ENCODE results near the gene HIF1AN. TPM values are rescaled to one million over a fixed set of nuclear protein-coding genes. Genes with fewer than 3 reads are reported as not detected.

Gene HIF1AN
- total RNA-seq, 1 experiment from 2014 or later = 71.2 TPM

- peaks cover 22% of the 10 kb centered on the region for H3K36me3 Mint-ChIP-seq (ENCODE audit: insufficient read depth, unreplicated experiment)
- POLR2A ChIA-PET = no interaction called here
- no peaks in the 10 kb centered on the region for H3K27me3 Mint-ChIP-seq (ENCODE audit: insufficient read depth, unreplicated experiment)
- TF ChIP-seq, protein P1, sequence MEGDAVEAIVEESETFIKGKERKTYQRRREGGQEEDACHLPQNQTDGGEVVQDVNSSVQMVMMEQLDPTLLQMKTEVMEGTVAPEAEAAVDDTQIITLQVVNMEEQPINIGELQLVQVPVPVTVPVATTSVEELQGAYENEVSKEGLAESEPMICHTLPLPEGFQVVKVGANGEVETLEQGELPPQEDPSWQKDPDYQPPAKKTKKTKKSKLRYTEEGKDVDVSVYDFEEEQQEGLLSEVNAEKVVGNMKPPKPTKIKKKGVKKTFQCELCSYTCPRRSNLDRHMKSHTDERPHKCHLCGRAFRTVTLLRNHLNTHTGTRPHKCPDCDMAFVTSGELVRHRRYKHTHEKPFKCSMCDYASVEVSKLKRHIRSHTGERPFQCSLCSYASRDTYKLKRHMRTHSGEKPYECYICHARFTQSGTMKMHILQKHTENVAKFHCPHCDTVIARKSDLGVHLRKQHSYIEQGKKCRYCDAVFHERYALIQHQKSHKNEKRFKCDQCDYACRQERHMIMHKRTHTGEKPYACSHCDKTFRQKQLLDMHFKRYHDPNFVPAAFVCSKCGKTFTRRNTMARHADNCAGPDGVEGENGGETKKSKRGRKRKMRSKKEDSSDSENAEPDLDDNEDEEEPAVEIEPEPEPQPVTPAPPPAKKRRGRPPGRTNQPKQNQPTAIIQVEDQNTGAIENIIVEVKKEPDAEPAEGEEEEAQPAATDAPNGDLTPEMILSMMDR (IDR thresholded peaks at IDR 0.05; ENCODE audit: insufficient read depth in 1 of 2, low read depth in 1 of 2, low read length in 1 of 2, severe bottlenecking in 1 of 2, unreplicated experiment in 1 of 2) = no peak
- intact Hi-C loops (cut with micrococcal nuclease; ENCODE audit: unreplicated experiment) = no loop called here
- H3K9me3 Mint-ChIP-seq (ENCODE audit: unreplicated experiment) = no peaks in the 10 kb centered on the region
- peak within 1 kb of the TSS; percentile 97 for H3K27ac Mint-ChIP-seq (ENCODE audit: unreplicated experiment)
- CTCF ChIA-PET = interaction anchor here (0.6 to 1.2 kb wide), 2 partner anchors 11 to 21 kb away, joined by 3 to 8 read pairs; no protein-coding TSS in a partner anchor
- Histone ChIP-seq H3K9me3 (no peaks in the 10 kb centered on the region), H3K4me3 (ENCODE audit: low read depth, low read length) (peak within 1 kb of the TSS; percentile 53), H3K4me1 (peaks cover 6% of the 10 kb centered on the region), H3K27me3 (replicated peaks; ENCODE audit: control insufficient read depth, insufficient read depth, low read length) (no peaks in the 10 kb centered on the region), H3K36me3 (ENCODE audit: control insufficient read depth, insufficient read depth, low read length) (peaks cover 5% of the 10 kb centered on the region)
- BruUV-seq (replicated peaks) = no TSS peak
- peak within 1 kb of the TSS; percentile 98 for H3K4me3 Mint-ChIP-seq (ENCODE audit: unreplicated experiment)
- peak; percentile 86 to 88 for DNase-seq
- peaks cover 7% of the 10 kb centered on the region for H3K4me1 Mint-ChIP-seq (ENCODE audit: low read depth, unreplicated experiment)
Measured at GRCh38 chr10:100529475-100530298, 6.1 kb upstream of the HIF1AN start, which contains the start of gene NDUFB8. Gene NDUFB8 (minus strand): TSS chr10:100529871. CDS start chr10:100529851, 20 bp downstream.

- no peak overlapping the region for H3K4me3 ChIP-seq (ENCODE audit: low read depth, low read length)
- Mint-ChIP-seq H3K27me3 (ENCODE audit: insufficient read depth, unreplicated experiment) (no peaks in the 10 kb centered on the region), H3K4me3 (ENCODE audit: unreplicated experiment) (no peak overlapping the region), H3K9me3 (ENCODE audit: unreplicated experiment) (no peaks in the 10 kb centered on the region), H3K36me3 (ENCODE audit: insufficient read depth, unreplicated experiment) (peaks cover 10% of the 10 kb centered on the region), H3K4me1 (ENCODE audit: low read depth, unreplicated experiment) (peaks cover 7% of the 10 kb centered on the region), H3K27ac (ENCODE audit: unreplicated experiment) (no peak overlapping the region)
- TF ChIP-seq, protein P1 (IDR thresholded peaks at IDR 0.05; ENCODE audit: insufficient read depth in 1 of 2, low read depth in 1 of 2, low read length in 1 of 2, severe bottlenecking in 1 of 2, unreplicated experiment in 1 of 2) = no peak
- CTCF ChIA-PET = no interaction called here
- no TSS peak for BruUV-seq (replicated peaks)
- intact Hi-C loops (cut with micrococcal nuclease; ENCODE audit: unreplicated experiment) = no loop called here
- H3K9me3 ChIP-seq = no peaks in the 10 kb centered on the region
- DNase-seq = no peak
- H3K4me1 ChIP-seq = peaks cover 6% of the 10 kb centered on the region
- H3K36me3 ChIP-seq (ENCODE audit: control insufficient read depth, insufficient read depth, low read length) = peaks cover 1% of the 10 kb centered on the region; the same call in 1 of the 2 replicates
- no peaks in the 10 kb centered on the region for H3K27me3 ChIP-seq (replicated peaks; ENCODE audit: control insufficient read depth, insufficient read depth, low read length)
- POLR2A ChIA-PET = no interaction called here
Measured at GRCh38 chr10:100531761-100532160, 4.0 kb upstream of the HIF1AN start.

DNA sequence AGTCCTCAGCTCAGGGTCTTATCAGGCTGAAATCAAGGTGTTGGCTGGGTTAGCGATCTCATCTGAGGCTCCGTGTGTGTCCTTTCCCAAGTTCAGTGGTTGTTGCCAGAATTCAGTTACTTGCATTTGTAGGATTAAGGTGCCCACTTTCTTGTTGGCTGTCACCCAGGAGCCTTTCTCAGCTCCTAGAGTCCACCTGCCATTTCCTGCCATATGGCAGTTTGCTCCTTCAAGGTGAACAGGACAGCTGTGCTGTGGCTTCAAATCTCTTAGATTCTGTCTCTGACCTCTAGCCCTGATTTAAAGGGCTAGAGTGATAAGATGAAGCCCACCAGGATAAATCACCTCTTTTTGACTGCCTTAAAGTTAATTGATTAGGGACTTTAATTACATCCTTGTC lies 1.0 kb upstream of the HIF1AN start:
- peak overlapping the region; percentile 29 for H3K4me3 Mint-ChIP-seq (ENCODE audit: unreplicated experiment)

More for the DNA sequence above, 1.0 kb upstream of the HIF1AN start:
- ChIA-PET POLR2A (no interaction called here), CTCF (interaction anchor here (1.0 to 1.3 kb wide), 2 partner anchors 28 to 209 kb away, joined by 3 to 7 read pairs; no protein-coding TSS in a partner anchor)
- no peaks in the 10 kb centered on the region for H3K27me3 Mint-ChIP-seq (ENCODE audit: insufficient read depth, unreplicated experiment)
- TF ChIP-seq, protein P1 (IDR thresholded peaks at IDR 0.05; ENCODE audit: insufficient read depth in 1 of 2, low read depth in 1 of 2, low read length in 1 of 2, severe bottlenecking in 1 of 2, unreplicated experiment in 1 of 2) = no peak
- no TSS peak for BruUV-seq (replicated peaks)
- Histone ChIP-seq H3K36me3 (ENCODE audit: control insufficient read depth, insufficient read depth, low read length) (peaks cover 2% of the 10 kb centered on the region; the same call in 1 of the 2 replicates), H3K4me1 (no peaks in the 10 kb centered on the region; the same call in 1 of the 2 replicates), H3K27me3 (replicated peaks; ENCODE audit: control insufficient read depth, insufficient read depth, low read length) (no peaks in the 10 kb centered on the region), H3K4me3 (ENCODE audit: low read depth, low read length) (no peak overlapping the region), H3K9me3 (no peaks in the 10 kb centered on the region)
- intact Hi-C loops (cut with micrococcal nuclease; ENCODE audit: unreplicated experiment) = no loop called here
- peaks cover 20% of the 10 kb centered on the region for H3K36me3 Mint-ChIP-seq (ENCODE audit: insufficient read depth, unreplicated experiment)
- no peak overlapping the region for H3K27ac Mint-ChIP-seq (ENCODE audit: unreplicated experiment)
- no peaks in the 10 kb centered on the region for H3K9me3 Mint-ChIP-seq (ENCODE audit: unreplicated experiment)
- H3K4me1 Mint-ChIP-seq (ENCODE audit: low read depth, unreplicated experiment) = no peaks in the 10 kb centered on the region
- DNase-seq = no peak
